ENCODE measurements around the gene PPTC7.

- TF ChIP-seq CTCF (IDR thresholded peaks at IDR 0.05) (no peak), POLR2A (IDR thresholded peaks at IDR 0.05) (no peak), POLR2AphosphoS5 (IDR thresholded peaks at IDR 0.05) (no peak)
These were observed 34.4 kb downstream of the PPTC7 start for GRCh38 chr12:110548678-110549077.

Measured in sigmoid colon (tissue), 4 donors.